ENCODE data around the gene EFNA4. TPM values are rescaled to one million over a fixed set of nuclear protein-coding genes. Genes with fewer than 3 reads are reported as not detected.
A peak's percentile ranks its signal among the peaks of the same experiment; 100 is the strongest.

Gene EFNA4
- total RNA-seq, 1 experiment from 2014 or later = 11.8 TPM

- Histone ChIP-seq H3T11ph (ENCODE audit: low read length) (no peak overlapping the region), H4K8ac (replicated peaks; ENCODE audit: insufficient read length, low read depth, low read length) (no peak overlapping the region), H2BK15ac (ENCODE audit: low read depth, low read length) (no peak overlapping the region), H3K18ac (ENCODE audit: insufficient read length, low read depth, low read length) (peak overlapping the region; percentile 54), H3K79me2 (ENCODE audit: insufficient read depth, low read length) (no peaks in the 10 kb centered on the region), H3K27ac (ENCODE audit: insufficient read length, low read depth, low read length) (no peak overlapping the region), H3K56ac (ENCODE audit: insufficient read length, low read depth, low read length) (no peak overlapping the region), H2BK12ac (ENCODE audit: insufficient read length, low read depth, low read length) (no peak overlapping the region), H3K14ac (ENCODE audit: insufficient read depth, low read length) (peak overlapping the region; percentile 79), H3K23me2 (ENCODE audit: insufficient read length, low read depth, low read length, poor library complexity, severe bottlenecking) (peaks cover 9% of the 10 kb centered on the region), H3K9me3 (ENCODE audit: control insufficient read depth, low read depth, low read length) (no peaks in the 10 kb centered on the region), H2BK20ac (ENCODE audit: low read depth, low read length, poor library complexity, severe bottlenecking) (no peak overlapping the region), H2BK120ac (ENCODE audit: low read depth, low read length, poor library complexity, severe bottlenecking) (no peak overlapping the region), H2AK5ac (ENCODE audit: insufficient read length, low read length) (no peak overlapping the region), H3K4me1 (ENCODE audit: insufficient read depth, low read length) (peaks cover 3% of the 10 kb centered on the region; the same call in 1 of the 2 replicates), H4K91ac (ENCODE audit: insufficient read length, low read depth, low read length) (no peak overlapping the region), H2BK5ac (ENCODE audit: insufficient read length, low read length) (no peak overlapping the region), H3K4me2 (ENCODE audit: insufficient read depth, insufficient read length, low read length) (peak overlapping the region; percentile 75), H3K27me3 (ENCODE audit: insufficient read depth, low read length) (no peaks in the 10 kb centered on the region; the same call in 1 of the 2 replicates), H4K20me1 (ENCODE audit: control insufficient read depth, insufficient read depth, insufficient read length) (no peaks in the 10 kb centered on the region), H3K4ac (ENCODE audit: low read depth, low read length) (no peak overlapping the region), H2AFZ (ENCODE audit: low read length) (no peak overlapping the region), H3K23ac (ENCODE audit: insufficient read length, low read depth, low read length) (no peak overlapping the region), H3K9ac (ENCODE audit: extremely low read depth, insufficient read length, low read length) (no peak overlapping the region), H3K79me1 (ENCODE audit: insufficient read depth, low read depth, low read length, poor library complexity, severe bottlenecking) (no peaks in the 10 kb centered on the region), H4K5ac (ENCODE audit: insufficient read length, low read depth, low read length) (no peak overlapping the region)
- TF ChIP-seq CTCF (conservative IDR thresholded peaks at IDR 0.05) = peak; percentile 74
- peaks cover 33 to 47% of the 10 kb centered on the region in 2 experiments for H3K4me1 Mint-ChIP-seq
- H3K36me3 Mint-ChIP-seq (ENCODE audit: insufficient read depth in 1 of 3, low read depth in 3 of 3) = peaks cover 9 to 31% (median 29%) of the 10 kb centered on the region in 3 experiments
- WGBS (ENCODE audit: extremely low coverage, insufficient read length, low lambda C conversion rate) = no CpG with 5 or more reads among the region's 61 CpGs
- H3K27ac Mint-ChIP-seq = no peak overlapping the region; a peak in 2 of 7 replicates
- H3K9me3 Mint-ChIP-seq = no peaks in the 10 kb centered on the region
- DNase-seq = peak; percentile 94
- peaks cover 42% of the 10 kb centered on the region for H3K27me3 Mint-ChIP-seq (ENCODE audit: low read depth)
- peak overlapping the region; percentile 58 to 79 for H3K4me3 Mint-ChIP-seq
Observed at GRCh38 chr1:155070721-155071569, 7.4 kb downstream of the EFNA4 start.

Data from H9 (cell line).